ENCODE data around the gene TRIM40.
A peak's percentile ranks its signal among the peaks of the same experiment; 100 is the strongest.

- TF ChIP-seq, protein P1, sequence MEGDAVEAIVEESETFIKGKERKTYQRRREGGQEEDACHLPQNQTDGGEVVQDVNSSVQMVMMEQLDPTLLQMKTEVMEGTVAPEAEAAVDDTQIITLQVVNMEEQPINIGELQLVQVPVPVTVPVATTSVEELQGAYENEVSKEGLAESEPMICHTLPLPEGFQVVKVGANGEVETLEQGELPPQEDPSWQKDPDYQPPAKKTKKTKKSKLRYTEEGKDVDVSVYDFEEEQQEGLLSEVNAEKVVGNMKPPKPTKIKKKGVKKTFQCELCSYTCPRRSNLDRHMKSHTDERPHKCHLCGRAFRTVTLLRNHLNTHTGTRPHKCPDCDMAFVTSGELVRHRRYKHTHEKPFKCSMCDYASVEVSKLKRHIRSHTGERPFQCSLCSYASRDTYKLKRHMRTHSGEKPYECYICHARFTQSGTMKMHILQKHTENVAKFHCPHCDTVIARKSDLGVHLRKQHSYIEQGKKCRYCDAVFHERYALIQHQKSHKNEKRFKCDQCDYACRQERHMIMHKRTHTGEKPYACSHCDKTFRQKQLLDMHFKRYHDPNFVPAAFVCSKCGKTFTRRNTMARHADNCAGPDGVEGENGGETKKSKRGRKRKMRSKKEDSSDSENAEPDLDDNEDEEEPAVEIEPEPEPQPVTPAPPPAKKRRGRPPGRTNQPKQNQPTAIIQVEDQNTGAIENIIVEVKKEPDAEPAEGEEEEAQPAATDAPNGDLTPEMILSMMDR (IDR thresholded peaks at IDR 0.05), result peak in 1 of 3 donors; percentile 96
- TF ChIP-seq POLR2A (IDR thresholded peaks at IDR 0.05), result no peak
Measured at GRCh38 chr6:30130887-30131862, 4.8 kb upstream of the TRIM40 start.

Measured in lower leg skin (tissue), 3 donors.